Panc1 (cell line): Measurements from ENCODE around the gene PRDM10. TPM values are rescaled to one million over a fixed set of nuclear protein-coding genes. Genes with fewer than 3 reads are reported as not detected.

Source experiments
- ATAC-seq: fragments of 200-7000 bp; cut with Tn5 transposase; 2 replicates; pipeline ENCODE4 v1.9.1; 2020; ENCODE audit warnings: mild to moderate bottlenecking, moderate library complexity
- BruUV-seq: library from RNA; stranded (reverse); fragments of 400-500 nt; replicated peaks from 2 replicates; lab custom pipeline; 2021; lab: Mats Ljungman, UMichigan
- CTCF ChIA-PET: fragments of 300-600 bp; sonication (Branson Sonifier 250); formaldehyde crosslinking; loops from one replicate; lab custom pipeline; 2022; ENCODE audit warnings: antibody characterized with exemption; lab: Charles Lee
- POLR2A ChIA-PET: fragments of 300-600 bp; sonication (Branson Sonifier 250); formaldehyde crosslinking; loops from one replicate; lab custom pipeline; 2022; ENCODE audit warnings: antibody characterized with exemption; lab: Charles Lee
- DNase-seq: peaks from one replicate; pipeline ENCODE4 v3.0.0-alpha.2; 2010; ENCODE audit warnings: low read depth, low spot score
- H3K27ac ChIP-seq: 2 replicates; pipeline ENCODE4 v1.5.1; 2011; ENCODE audit warnings: mild to moderate bottlenecking, low read length, inconsistent platforms
- H3K27me3 ChIP-seq: fragments of 200-500 bp; sonication (Bioruptor generic); 2 replicates; pipeline ENCODE4 v1.6.0; 2014; ENCODE audit warnings: low read length, inconsistent platforms; ENCODE audit not compliant: control insufficient read depth, insufficient read depth
- H3K36me3 ChIP-seq: fragments of 200-500 bp; sonication (Bioruptor generic); 2 replicates; pipeline ENCODE4 v1.5.1; 2014; ENCODE audit warnings: inconsistent platforms, mild to moderate bottlenecking, low read length, moderate library complexity; ENCODE audit not compliant: control insufficient read depth, insufficient read depth
- H3K4me1 ChIP-seq: 2 replicates; pipeline ENCODE4 v1.5.1; 2011; ENCODE audit warnings: inconsistent platforms, mild to moderate bottlenecking, low read length, moderate library complexity; ENCODE audit not compliant: control insufficient read depth, insufficient read depth
- H3K4me3 ChIP-seq, 2 experiments: 2 replicates each; pipeline ENCODE4 v1.5.1; 2011 to 2012; ENCODE audit warnings: low read depth in 2 of 2, low read length in 2 of 2, mild to moderate bottlenecking in 2 of 2, inconsistent platforms in 1 of 2, moderate library complexity in 1 of 2
- H3K9me3 ChIP-seq: fragments of 200-500 bp; sonication (Bioruptor generic); 2 replicates; pipeline ENCODE4 v1.5.1; 2014; ENCODE audit warnings: low read depth, mild to moderate bottlenecking, inconsistent platforms, low read length, moderate library complexity; ENCODE audit not compliant: control insufficient read depth, insufficient read depth
- CTCF ChIP-seq: fragments of 450-650 bp; IDR thresholded peaks from 2 replicates; pipeline ENCODE4 v1.5.1; 2017; ENCODE audit warnings: mild to moderate bottlenecking
- POLR2AphosphoS5 ChIP-seq: IDR thresholded peaks from 2 replicates; pipeline ENCODE4 v1.6.1; 2012; ENCODE audit warnings: mild to moderate bottlenecking, low read depth, low read length, moderate library complexity
- REST ChIP-seq, 2 experiments: IDR thresholded peaks; 2 replicates each; pipeline ENCODE4 v1.6.1; 2011 to 2012; ENCODE audit warnings: low read depth in 2 of 2, control low read depth in 1 of 2, low read length in 1 of 2, mild to moderate bottlenecking in 1 of 2, moderate library complexity in 1 of 2; ENCODE audit not compliant: insufficient read depth in 1 of 2
- SIN3A ChIP-seq: IDR thresholded peaks from 2 replicates; pipeline ENCODE4 v1.6.1; 2012; ENCODE audit warnings: low read depth, mild to moderate bottlenecking, low read length, moderate library complexity, borderline replicate concordance; ENCODE audit not compliant: insufficient read depth
- TCF7L2 ChIP-seq: IDR thresholded peaks from 2 replicates; pipeline ENCODE4 v1.6.1; 2011; ENCODE audit warnings: mild to moderate bottlenecking, low read depth, low read length, inconsistent platforms
- in situ Hi-C: cut with HindIII; loops from 2 replicates; pipeline ENCODE4 v1.10.0; 2016; ENCODE audit warnings: low sequenced_read_pairs, low pct_unique_long_range_greater_than_20kb
- intact Hi-C: fragments of 100-400 bp; cut with micrococcal nuclease; formaldehyde crosslinking; loops from one replicate; pipeline ENCODE4 v1.10.0; 2022; ENCODE audit not compliant: unreplicated experiment
- total RNA-seq: library from RNA; stranded (reverse); gene quantifications from one replicate; pipeline ENCODE4 v1.2.1, GENCODE V29; 2021; ENCODE audit not compliant: unreplicated experiment

PRDM10 gene
- total RNA-seq, 1 experiment from 2014 or later: 12.5 TPM

GRCh38 chr11:129885381-129885780 lies 117.3 kb downstream of the PRDM10 start:
- Histone ChIP-seq H3K9me3 (no peaks in the 10 kb centered on the region), H3K4me1 (no peaks in the 10 kb centered on the region), H3K27me3 (no peaks in the 10 kb centered on the region), H3K4me3 (no peak overlapping the region), H3K36me3 (peaks cover 55% of the 10 kb centered on the region), H3K27ac (no peak overlapping the region)
- POLR2A ChIA-PET: no interaction called here
- TF ChIP-seq REST (IDR thresholded peaks at IDR 0.05; ENCODE audit: insufficient read depth in 1 of 2, low read depth in 2 of 2, low read length in 1 of 2) (no peak), TCF7L2 (no peak), SIN3A (no peak), CTCF (no peak), POLR2AphosphoS5 (no peak)
- intact Hi-C loops: no loop called here
- ATAC-seq (no peak), DNase-seq (no peak)
- in situ Hi-C loops: no loop called here
- CTCF ChIA-PET: no interaction called here
- BruUV-seq: no TSS peak

DNA sequence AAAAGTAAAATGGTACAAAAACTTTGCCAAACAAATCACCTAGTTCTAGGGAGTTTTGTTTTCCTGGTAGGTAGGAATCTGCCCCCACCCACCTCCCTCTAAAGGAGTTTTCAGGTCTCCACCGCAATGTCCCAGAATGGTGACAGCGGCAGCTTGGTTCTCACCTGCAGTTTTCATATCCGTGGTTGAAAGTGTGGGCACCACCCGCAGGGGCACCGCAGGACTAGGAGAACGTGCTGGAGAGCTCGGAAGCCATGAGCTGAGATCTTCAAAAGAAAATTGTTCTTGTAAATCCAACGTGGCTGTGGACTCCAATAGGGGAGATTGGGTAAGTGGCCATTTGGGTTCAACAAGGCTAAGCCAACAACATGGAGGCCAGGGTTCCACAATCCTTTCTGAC lies 118.1 kb downstream of the PRDM10 start:
- H3K27me3 ChIP-seq: no peaks in the 10 kb centered on the region
- intact Hi-C loops: no loop called here
- TF ChIP-seq REST (IDR thresholded peaks at IDR 0.05; ENCODE audit: insufficient read depth in 1 of 2, low read depth in 2 of 2, low read length in 1 of 2): no peak
- no peak for TF ChIP-seq SIN3A
- no peak for TF ChIP-seq CTCF
- no peak for TF ChIP-seq POLR2AphosphoS5
- no peak for TF ChIP-seq TCF7L2
- H3K27ac ChIP-seq: no peak overlapping the region
- POLR2A ChIA-PET: no interaction called here
- CTCF ChIA-PET: no interaction called here
- ATAC-seq: no peak
- H3K9me3 ChIP-seq: no peaks in the 10 kb centered on the region
- in situ Hi-C loops: no loop called here
- H3K36me3 ChIP-seq: peaks cover 55% of the 10 kb centered on the region
- BruUV-seq: no TSS peak
- H3K4me3 ChIP-seq: no peak overlapping the region
- DNase-seq: no peak
- no peaks in the 10 kb centered on the region for H3K4me1 ChIP-seq
